HG02938 (cell line): ENCODE measurements around the gene ZNF749.
A peak's percentile ranks its signal among the peaks of the same experiment; 100 is the strongest.

Experiments
- ATAC-seq: cut with Tn5 transposase; IDR thresholded peaks from one replicate; pipeline ENCODE4 v1.9.1; 2021; ENCODE audit warnings: mild to moderate bottlenecking, moderate library complexity; ENCODE audit not compliant: unreplicated experiment

Gene ZNF749

GRCh38 chr19:57435062-57435978, at the start of gene ZNF749:
ZNF749 (plus strand) TSS chr19:57435325; CDS start chr19:57435579, 254 bp downstream.
- peak; percentile 96 for ATAC-seq

DNA sequence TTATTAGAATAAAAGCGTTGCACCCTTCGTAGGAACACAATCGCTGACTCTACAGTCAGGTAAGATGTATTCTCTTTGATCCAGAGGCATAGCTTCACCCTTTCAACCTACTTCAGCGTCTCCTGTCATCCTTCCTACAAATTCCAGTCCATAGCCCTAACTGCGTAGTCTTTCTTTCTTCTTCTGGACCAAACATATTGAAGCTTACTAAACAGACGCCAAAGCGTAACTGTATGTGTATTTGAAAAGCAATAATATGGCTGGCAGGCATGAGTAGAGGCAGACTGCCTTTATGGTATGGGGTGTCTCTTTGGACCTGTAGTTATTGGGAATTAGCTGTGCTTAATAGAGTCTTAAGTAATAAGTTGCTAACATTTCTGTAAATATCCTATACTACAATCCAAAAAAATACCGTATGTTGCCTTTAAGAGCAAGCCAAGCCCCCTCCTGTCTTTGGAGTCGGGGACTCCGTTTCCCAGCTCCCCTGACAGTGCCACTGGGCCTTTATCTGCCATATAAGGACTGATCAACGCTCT, 45.9 kb upstream of the ZNF749 start:
- no peak for ATAC-seq

DNA sequence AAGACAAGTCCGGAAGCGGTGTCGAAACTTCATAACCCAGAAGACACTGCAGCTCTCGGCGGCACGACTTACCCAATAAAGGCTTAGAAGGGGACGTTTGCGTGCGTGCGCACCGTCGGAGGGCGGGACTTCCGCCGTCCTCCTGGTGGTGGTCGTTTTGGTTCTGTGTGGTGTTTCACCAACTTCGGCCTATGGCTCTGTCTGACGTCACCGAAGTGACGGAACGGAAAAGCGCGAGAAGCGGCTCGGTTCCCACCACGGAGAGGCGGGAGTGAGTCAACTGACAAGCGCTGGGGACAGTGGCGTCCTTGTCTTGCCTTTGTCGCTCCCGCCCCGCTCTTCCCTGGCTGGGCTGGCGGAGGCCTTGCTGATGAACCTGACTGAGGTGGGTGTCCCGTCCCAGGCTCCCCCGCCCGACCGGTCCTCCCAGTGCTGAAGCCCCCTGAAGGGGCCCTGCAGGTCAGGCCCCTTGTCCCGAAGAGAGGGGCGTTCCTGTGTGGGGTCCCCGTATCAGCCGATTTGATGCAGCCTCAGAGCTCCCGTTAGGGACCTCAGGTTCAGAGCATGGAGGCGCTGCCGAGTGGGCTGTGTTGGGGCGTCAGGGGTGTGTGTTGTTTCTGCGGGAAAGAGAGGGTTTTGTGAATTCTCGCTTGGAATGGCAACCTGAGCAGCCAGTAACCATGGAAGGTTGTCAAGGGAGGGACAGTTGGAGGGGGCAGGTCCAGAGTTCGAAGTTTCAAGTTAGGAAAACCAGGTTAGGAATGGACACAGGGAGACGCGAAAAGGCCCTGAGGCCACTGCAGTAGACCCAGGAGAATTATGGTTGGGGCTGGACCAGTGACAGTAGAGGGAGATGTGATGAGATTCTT, 45.2 kb upstream of the ZNF749 start, which contains the start of gene ZNF548:
Gene ZNF548 (plus strand): TSS at position 125 of the 869 bp plus-strand sequence. CDS start 246 bp downstream, at position 371.
- peak; percentile 99 for ATAC-seq

DNA sequence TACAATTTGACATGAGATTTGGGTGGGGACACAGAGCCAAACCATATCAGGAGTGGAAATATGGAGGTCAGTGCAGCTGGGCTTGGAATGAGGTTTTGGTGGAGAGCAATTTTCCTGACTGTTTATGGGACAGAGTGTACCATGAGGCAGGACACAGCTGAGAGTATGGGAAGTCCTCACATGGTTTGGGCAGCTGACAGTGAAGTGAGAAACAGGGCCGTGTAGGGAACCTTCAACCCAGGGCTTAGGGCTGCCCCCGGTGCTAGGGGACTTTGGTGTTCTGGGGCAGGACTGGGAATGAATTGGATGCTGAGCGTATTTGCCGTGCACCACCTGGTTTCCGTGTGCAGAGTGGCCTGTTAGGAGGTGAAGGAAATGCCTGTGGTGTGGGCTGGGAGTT, 39.4 kb upstream of the ZNF749 start:
- no peak for ATAC-seq

DNA sequence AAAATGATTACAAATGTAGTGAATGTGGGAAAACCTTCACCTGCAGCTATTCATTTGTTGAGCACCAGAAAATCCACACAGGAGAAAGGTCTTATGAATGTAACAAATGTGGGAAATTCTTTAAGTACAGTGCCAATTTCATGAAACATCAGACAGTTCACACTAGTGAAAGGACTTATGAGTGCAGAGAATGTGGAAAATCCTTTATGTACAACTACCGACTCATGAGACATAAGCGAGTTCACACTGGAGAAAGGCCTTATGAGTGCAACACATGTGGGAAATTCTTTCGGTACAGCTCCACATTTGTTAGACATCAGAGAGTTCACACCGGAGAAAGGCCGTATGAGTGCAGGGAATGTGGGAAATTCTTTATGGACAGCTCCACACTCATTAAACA, 36.3 kb upstream of the ZNF749 start:
- ATAC-seq: no peak

- ATAC-seq: no peak
These were observed 31.2 kb upstream of the ZNF749 start for GRCh38 chr19:57403737-57404563.

GRCh38 chr19:57406516-57407123, 28.5 kb upstream of the ZNF749 start:
- no peak for ATAC-seq

GRCh38 chr19:57410877-57411671, 24.1 kb upstream of the ZNF749 start, which contains the start of gene ZNF17:
ZNF17 (plus strand) TSS chr19:57411161; CDS start chr19:57413616, 2,455 bp downstream.
- peak; percentile 97 for ATAC-seq

DNA sequence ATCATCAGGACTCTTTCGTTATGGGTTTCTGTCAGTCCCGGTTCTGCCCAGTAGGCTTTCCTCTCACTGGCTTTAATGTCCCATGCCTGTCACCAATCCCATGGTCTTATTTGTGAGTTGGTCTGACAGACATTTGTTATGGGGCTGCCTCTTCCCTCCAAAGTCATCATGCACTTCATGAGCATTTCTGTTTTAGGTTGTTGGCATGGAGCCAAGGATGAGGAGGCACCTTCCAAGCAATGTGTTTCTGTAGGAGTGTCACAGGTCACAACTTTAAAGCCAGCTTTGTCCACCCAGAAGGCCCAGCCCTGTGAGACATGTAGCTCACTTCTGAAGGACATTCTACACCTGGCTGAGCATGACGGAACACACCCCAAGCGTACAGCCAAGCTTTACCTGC, 15.7 kb upstream of the ZNF749 start:
- no peak for ATAC-seq

DNA sequence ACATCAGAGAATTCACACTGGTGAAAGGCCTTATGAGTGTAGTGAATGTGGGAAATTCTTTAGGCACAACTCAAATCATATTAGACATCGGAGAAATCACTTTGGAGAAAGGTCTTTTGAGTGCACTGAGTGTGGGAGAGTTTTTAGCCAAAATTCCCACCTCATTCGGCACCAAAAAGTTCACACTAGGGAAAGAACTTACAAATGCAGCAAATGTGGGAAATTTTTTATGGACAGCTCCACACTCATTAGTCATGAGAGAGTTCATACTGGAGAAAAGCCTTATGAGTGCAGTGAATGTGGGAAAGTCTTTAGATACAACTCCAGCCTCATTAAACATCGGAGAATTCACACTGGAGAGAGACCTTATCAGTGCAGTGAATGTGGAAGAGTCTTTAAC, 14.1 kb upstream of the ZNF749 start:
- no peak for ATAC-seq

DNA sequence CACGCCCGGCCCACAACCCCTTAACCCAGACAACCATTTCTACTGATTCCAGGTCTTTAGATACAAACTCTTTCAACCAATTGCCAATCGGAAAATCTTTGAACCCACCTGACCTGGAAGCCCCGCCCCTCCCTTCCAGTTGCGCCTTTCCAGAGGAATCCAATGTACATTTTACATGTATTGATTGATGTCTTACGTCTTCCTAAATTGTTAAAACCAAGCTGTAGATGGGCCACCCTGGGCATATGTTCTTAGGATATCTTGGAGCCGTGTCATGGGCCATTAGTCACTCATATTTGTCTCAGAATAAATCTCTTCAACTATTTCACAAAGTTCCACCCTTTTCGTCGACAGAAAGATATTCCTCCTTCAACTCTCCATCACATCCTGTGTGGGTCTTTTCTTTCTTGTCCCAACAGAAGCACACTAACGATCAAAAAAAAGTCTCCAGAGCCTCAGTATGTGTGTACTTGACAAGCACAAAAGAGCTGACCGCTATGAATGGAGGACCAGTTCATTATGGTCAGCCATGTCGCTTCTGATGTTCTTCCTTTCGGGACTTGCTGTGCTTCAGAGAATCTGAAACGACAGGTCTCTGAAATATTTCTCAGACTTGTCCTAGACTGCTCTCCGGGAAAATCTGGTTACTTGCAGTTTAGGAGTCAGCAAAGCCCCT, 601 bp upstream of the ZNF749 start:
- ATAC-seq: peak; percentile 7

GRCh38 chr19:57436417-57436816, 1.3 kb downstream of the ZNF749 start:
- ATAC-seq: no peak

DNA sequence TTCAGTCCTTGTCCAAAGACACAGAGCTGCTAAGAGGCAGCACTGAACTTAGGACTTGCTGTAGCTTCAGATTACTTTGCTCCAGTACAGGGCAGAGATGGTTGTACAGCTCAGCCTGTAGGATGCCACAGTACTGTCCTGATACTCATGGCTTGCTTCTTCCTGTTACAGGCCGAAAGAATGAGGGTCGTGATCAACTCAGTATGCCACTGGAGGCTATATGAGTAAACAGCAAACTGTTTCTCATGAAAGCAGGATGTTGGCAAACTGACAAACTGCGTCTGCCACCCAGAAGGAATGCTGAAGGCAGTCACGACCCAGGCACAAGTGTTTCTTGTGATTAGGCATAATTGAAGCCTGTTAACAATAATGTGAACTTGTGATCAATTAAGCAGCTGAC, 2.8 kb downstream of the ZNF749 start:
- no peak for ATAC-seq

- no peak for ATAC-seq
These were observed 3.8 kb downstream of the ZNF749 start for GRCh38 chr19:57438925-57439324.

GRCh38 chr19:57441979-57442752, 7.0 kb downstream of the ZNF749 start:
- ATAC-seq: no peak

- ATAC-seq: no peak
These were observed 8.1 kb downstream of the ZNF749 start for GRCh38 chr19:57443121-57443696.

GRCh38 chr19:57452307-57452706, 17.2 kb downstream of the ZNF749 start:
- ATAC-seq: no peak
